SK-N-SH treated with all-trans-retinoic acid at 6 μM for 48 hours (cell line): Measurements from ENCODE around the gene MRPL2.

Experiments
- ATAC-seq: fragments of 200-7000 bp; cut with Tn5 transposase; 3 replicates; pipeline ENCODE4 v1.9.1; 2020; ENCODE audit warnings: mild to moderate bottlenecking, moderate library complexity
- ARNTL ChIP-seq: fragments of 450-650 bp; formaldehyde crosslinking; IDR thresholded peaks from 2 replicates; pipeline ENCODE4 v1.5.0; 2020; ENCODE audit warnings: low read depth, mild to moderate bottlenecking, moderate library complexity, borderline replicate concordance
- CSDC2 ChIP-seq: fragments of 250-450 bp; sonication (Bioruptor Pico); IDR thresholded peaks from 2 replicates; pipeline ENCODE4 v1.5.0; 2020; ENCODE audit warnings: mild to moderate bottlenecking, moderate library complexity
- GLIS3 ChIP-seq: fragments of 250-450 bp; sonication (Bioruptor Pico); IDR thresholded peaks from 2 replicates; pipeline ENCODE4 v1.5.0; 2020; ENCODE audit warnings: mild to moderate bottlenecking, moderate library complexity
- ISL1 ChIP-seq: fragments of 250-450 bp; sonication (Bioruptor Pico); IDR thresholded peaks from 2 replicates; pipeline ENCODE4 v2.1.2; 2022; ENCODE audit warnings: mild to moderate bottlenecking, moderate library complexity
- OSR1 ChIP-seq: fragments of 250-450 bp; sonication (Bioruptor Pico); IDR thresholded peaks from 2 replicates; pipeline ENCODE4 v1.8.0; 2022; ENCODE audit warnings: moderate library complexity, mild to moderate bottlenecking, inconsistent platforms
- RARB ChIP-seq: fragments of 250-450 bp; sonication (Bioruptor Pico); IDR thresholded peaks from 2 replicates; pipeline ENCODE4 v1.8.0; 2021; ENCODE audit warnings: mild to moderate bottlenecking, moderate library complexity
- SNAI2 ChIP-seq: fragments of 250-450 bp; sonication (Bioruptor Pico); IDR thresholded peaks from 2 replicates; pipeline ENCODE4 v1.5.0; 2020; ENCODE audit warnings: mild to moderate bottlenecking, moderate library complexity
- TCF4 ChIP-seq: fragments of 250-450 bp; sonication (Bioruptor Pico); IDR thresholded peaks from 2 replicates; pipeline ENCODE4 v1.8.0; 2021; ENCODE audit warnings: mild to moderate bottlenecking, moderate library complexity, borderline replicate concordance
- TOX ChIP-seq: fragments of 250-450 bp; sonication (Bioruptor Pico); IDR thresholded peaks from 2 replicates; pipeline ENCODE4 v1.8.0; 2021; ENCODE audit warnings: mild to moderate bottlenecking, moderate library complexity, borderline replicate concordance
- ZC3H10 ChIP-seq: fragments of 250-450 bp; sonication (Bioruptor Pico); IDR thresholded peaks from 2 replicates; pipeline ENCODE4 v1.5.1; 2021; ENCODE audit warnings: mild to moderate bottlenecking, moderate library complexity
- ZFP3 ChIP-seq: fragments of 250-450 bp; sonication (Bioruptor Pico); IDR thresholded peaks from 2 replicates; pipeline ENCODE4 v1.5.0; 2020; ENCODE audit warnings: mild to moderate bottlenecking, moderate library complexity
- ZFP30 ChIP-seq: fragments of 450-650 bp; formaldehyde crosslinking; IDR thresholded peaks from 2 replicates; pipeline ENCODE4 v1.5.0; 2022; ENCODE audit warnings: mild to moderate bottlenecking, moderate library complexity
- ZNF70 ChIP-seq: fragments of 450-650 bp; formaldehyde crosslinking; IDR thresholded peaks from 2 replicates; pipeline ENCODE4 v1.5.0; 2020; ENCODE audit warnings: mild to moderate bottlenecking, moderate library complexity
- ZNF8 ChIP-seq: fragments of 450-650 bp; formaldehyde crosslinking; IDR thresholded peaks from 2 replicates; pipeline ENCODE4 v1.5.0; 2020; ENCODE audit warnings: mild to moderate bottlenecking, moderate library complexity
- TF ChIP-seq, protein P1 (sequence below): fragments of 250-450 bp; sonication (Bioruptor Pico); IDR thresholded peaks from 2 replicates; pipeline ENCODE4 v1.5.1; 2020; ENCODE audit warnings: low read depth, mild to moderate bottlenecking, moderate library complexity
- TF ChIP-seq, protein P2 (sequence below): fragments of 250-450 bp; sonication (Bioruptor Pico); IDR thresholded peaks from 2 replicates; pipeline ENCODE4 v1.5.0; 2020; ENCODE audit warnings: mild to moderate bottlenecking, moderate library complexity
- TF ChIP-seq, protein P3 (sequence below): fragments of 250-450 bp; sonication (Bioruptor Pico); IDR thresholded peaks from 2 replicates; pipeline ENCODE4 v1.5.1; 2021; ENCODE audit warnings: mild to moderate bottlenecking, moderate library complexity
- TF ChIP-seq, protein P4 (sequence below): fragments of 250-450 bp; sonication (Bioruptor Pico); IDR thresholded peaks from 2 replicates; pipeline ENCODE4 v1.8.0; 2021; ENCODE audit warnings: low read depth, mild to moderate bottlenecking, moderate library complexity, borderline replicate concordance
- TF ChIP-seq, protein P5 (sequence below): fragments of 250-450 bp; sonication (Bioruptor Pico); IDR thresholded peaks from 2 replicates; pipeline ENCODE4 v1.8.0; 2020; ENCODE audit warnings: mild to moderate bottlenecking, moderate library complexity, borderline replicate concordance

MRPL2 gene

DNA sequence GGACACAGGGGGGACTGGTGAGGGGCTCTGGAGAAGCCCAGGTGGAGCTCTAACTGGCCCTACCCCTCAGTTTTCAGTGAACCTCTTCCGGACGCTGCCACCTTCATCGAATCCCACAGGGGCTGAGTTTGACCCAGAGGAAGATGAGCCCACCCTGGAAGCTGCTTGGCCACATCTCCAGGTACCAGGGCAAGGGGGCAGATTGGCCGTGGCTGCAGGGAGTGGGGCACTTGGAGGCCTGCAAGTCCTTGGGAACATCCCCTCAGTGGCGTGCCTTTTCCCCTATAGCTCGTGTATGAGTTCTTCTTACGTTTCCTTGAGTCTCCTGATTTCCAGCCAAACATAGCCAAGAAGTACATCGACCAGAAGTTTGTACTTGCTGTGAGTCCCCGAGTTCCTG, 52.1 kb downstream of the MRPL2 start:
- TF ChIP-seq ZC3H10 (CRISPR knock-in tag) (no peak), RARB (CRISPR knock-in tag) (no peak), TCF4 (CRISPR knock-in tag) (no peak), ZFP3 (CRISPR knock-in tag) (no peak), CSDC2 (CRISPR knock-in tag) (no peak), ARNTL (CRISPR knock-in tag) (no peak), ZNF8 (CRISPR knock-in tag) (no peak), ZNF70 (CRISPR knock-in tag) (no peak), ISL1 (CRISPR knock-in tag) (no peak), OSR1 (CRISPR knock-in tag) (no peak), TOX (CRISPR knock-in tag) (no peak), ZFP30 (CRISPR knock-in tag) (no peak), SNAI2 (CRISPR knock-in tag) (no peak), GLIS3 (no peak)
- TF ChIP-seq, protein P1, sequence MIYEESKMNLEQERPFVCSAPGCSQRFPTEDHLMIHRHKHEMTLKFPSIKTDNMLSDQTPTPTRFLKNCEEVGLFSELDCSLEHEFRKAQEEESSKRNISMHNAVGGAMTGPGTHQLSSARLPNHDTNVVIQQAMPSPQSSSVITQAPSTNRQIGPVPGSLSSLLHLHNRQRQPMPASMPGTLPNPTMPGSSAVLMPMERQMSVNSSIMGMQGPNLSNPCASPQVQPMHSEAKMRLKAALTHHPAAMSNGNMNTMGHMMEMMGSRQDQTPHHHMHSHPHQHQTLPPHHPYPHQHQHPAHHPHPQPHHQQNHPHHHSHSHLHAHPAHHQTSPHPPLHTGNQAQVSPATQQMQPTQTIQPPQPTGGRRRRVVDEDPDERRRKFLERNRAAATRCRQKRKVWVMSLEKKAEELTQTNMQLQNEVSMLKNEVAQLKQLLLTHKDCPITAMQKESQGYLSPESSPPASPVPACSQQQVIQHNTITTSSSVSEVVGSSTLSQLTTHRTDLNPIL (CRISPR knock-in tag) = no peak
- TF ChIP-seq, protein P2, sequence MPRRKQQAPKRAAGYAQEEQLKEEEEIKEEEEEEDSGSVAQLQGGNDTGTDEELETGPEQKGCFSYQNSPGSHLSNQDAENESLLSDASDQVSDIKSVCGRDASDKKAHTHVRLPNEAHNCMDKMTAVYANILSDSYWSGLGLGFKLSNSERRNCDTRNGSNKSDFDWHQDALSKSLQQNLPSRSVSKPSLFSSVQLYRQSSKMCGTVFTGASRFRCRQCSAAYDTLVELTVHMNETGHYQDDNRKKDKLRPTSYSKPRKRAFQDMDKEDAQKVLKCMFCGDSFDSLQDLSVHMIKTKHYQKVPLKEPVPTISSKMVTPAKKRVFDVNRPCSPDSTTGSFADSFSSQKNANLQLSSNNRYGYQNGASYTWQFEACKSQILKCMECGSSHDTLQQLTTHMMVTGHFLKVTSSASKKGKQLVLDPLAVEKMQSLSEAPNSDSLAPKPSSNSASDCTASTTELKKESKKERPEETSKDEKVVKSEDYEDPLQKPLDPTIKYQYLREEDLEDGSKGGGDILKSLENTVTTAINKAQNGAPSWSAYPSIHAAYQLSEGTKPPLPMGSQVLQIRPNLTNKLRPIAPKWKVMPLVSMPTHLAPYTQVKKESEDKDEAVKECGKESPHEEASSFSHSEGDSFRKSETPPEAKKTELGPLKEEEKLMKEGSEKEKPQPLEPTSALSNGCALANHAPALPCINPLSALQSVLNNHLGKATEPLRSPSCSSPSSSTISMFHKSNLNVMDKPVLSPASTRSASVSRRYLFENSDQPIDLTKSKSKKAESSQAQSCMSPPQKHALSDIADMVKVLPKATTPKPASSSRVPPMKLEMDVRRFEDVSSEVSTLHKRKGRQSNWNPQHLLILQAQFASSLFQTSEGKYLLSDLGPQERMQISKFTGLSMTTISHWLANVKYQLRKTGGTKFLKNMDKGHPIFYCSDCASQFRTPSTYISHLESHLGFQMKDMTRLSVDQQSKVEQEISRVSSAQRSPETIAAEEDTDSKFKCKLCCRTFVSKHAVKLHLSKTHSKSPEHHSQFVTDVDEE (CRISPR knock-in tag) = no peak
- TF ChIP-seq, protein P3, sequence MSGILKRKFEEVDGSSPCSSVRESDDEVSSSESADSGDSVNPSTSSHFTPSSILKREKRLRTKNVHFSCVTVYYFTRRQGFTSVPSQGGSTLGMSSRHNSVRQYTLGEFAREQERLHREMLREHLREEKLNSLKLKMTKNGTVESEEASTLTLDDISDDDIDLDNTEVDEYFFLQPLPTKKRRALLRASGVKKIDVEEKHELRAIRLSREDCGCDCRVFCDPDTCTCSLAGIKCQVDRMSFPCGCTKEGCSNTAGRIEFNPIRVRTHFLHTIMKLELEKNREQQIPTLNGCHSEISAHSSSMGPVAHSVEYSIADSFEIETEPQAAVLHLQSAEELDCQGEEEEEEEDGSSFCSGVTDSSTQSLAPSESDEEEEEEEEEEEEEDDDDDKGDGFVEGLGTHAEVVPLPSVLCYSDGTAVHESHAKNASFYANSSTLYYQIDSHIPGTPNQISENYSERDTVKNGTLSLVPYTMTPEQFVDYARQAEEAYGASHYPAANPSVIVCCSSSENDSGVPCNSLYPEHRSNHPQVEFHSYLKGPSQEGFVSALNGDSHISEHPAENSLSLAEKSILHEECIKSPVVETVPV (CRISPR knock-in tag) = no peak
- TF ChIP-seq, protein P4, sequence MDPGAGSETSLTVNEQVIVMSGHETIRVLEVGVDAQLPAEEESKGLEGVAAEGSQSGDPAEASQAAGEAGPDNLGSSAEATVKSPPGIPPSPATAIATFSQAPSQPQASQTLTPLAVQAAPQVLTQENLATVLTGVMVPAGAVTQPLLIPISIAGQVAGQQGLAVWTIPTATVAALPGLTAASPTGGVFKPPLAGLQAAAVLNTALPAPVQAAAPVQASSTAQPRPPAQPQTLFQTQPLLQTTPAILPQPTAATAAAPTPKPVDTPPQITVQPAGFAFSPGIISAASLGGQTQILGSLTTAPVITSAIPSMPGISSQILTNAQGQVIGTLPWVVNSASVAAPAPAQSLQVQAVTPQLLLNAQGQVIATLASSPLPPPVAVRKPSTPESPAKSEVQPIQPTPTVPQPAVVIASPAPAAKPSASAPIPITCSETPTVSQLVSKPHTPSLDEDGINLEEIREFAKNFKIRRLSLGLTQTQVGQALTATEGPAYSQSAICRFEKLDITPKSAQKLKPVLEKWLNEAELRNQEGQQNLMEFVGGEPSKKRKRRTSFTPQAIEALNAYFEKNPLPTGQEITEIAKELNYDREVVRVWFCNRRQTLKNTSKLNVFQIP (CRISPR knock-in tag) = no peak
- TF ChIP-seq, protein P5, sequence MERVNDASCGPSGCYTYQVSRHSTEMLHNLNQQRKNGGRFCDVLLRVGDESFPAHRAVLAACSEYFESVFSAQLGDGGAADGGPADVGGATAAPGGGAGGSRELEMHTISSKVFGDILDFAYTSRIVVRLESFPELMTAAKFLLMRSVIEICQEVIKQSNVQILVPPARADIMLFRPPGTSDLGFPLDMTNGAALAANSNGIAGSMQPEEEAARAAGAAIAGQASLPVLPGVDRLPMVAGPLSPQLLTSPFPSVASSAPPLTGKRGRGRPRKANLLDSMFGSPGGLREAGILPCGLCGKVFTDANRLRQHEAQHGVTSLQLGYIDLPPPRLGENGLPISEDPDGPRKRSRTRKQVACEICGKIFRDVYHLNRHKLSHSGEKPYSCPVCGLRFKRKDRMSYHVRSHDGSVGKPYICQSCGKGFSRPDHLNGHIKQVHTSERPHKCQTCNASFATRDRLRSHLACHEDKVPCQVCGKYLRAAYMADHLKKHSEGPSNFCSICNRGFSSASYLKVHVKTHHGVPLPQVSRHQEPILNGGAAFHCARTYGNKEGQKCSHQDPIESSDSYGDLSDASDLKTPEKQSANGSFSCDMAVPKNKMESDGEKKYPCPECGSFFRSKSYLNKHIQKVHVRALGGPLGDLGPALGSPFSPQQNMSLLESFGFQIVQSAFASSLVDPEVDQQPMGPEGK (CRISPR knock-in tag) = no peak
- no peak for ATAC-seq

DNA sequence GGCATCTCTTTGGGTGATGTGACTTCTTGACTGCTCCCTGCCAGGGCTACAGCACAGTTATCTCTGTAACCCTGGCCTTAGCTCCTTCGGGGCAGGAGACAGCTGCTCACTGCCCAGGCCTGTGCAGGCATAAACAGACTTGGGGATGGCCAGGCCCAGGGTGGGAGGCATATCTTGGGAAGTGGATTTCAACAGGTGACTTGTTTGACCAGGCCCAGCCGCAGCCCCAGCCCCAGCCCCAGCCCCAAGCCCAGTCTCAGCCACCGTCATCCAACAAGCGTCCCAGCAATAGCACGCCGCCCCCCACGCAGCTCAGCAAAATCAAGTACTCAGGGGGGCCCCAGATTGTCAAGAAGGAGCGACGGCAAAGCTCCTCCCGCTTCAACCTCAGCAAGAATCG, 53.0 kb downstream of the MRPL2 start:
- no peak for TF ChIP-seq ISL1 (CRISPR knock-in tag)
- ATAC-seq = no peak

DNA sequence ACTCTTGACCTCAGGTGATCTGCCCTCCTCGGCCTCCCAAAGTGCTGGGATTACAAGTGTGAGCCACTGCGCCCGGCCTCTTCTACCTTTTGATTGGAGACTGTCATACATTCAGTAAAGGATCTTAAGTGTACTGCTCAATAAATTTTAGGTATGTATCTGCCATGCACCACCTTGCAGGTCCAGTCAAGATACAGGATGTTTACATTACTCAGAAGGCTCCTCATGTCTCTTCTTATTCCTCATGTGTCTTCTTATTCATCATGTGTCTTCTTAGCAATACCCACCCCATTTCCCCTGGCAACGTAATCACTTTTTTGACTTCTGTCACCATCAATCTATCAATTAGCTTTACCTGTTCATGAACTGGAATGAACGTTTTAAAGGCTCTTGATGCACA, 53.4 kb downstream of the MRPL2 start:
- TF ChIP-seq ZFP3 (CRISPR knock-in tag) (no peak), RARB (CRISPR knock-in tag) (no peak), ZC3H10 (CRISPR knock-in tag) (no peak)
- ATAC-seq = no peak
